Measurements from ENCODE around the gene FGF18. TPM values are rescaled to one million over a fixed set of nuclear protein-coding genes. Genes with fewer than 3 reads are reported as not detected.

Gene FGF18
- total RNA-seq, 4 donors from 2014 or later, result 0.20 TPM; not detected in 3

- peak; percentile 50 to 65 for DNase-seq
- Histone ChIP-seq H3K36me3 (no peaks in the 10 kb centered on the region), H3K4me1 (no peaks in the 10 kb centered on the region), H3K27ac (peak overlapping the region; percentile 45 to 69 (median 54)), H3K27me3 (no peaks in the 10 kb centered on the region), H3K9me3 (no peaks in the 10 kb centered on the region), H3K4me3 (no peak overlapping the region)
- in situ Hi-C loops (cut with MboI; ENCODE audit: low sequenced_read_pairs in 4 of 4), result no loop called here
- ATAC-seq, result peak; percentile 62 to 71
- no peak for TF ChIP-seq CTCF (IDR thresholded peaks at IDR 0.05 in 4 of 5, conservative IDR thresholded peaks at IDR 0.05 in 1 of 5)
- no peak for TF ChIP-seq POLR2A (IDR thresholded peaks at IDR 0.05)
- intact Hi-C loops (cut with DNase I; ENCODE audit: low total_unique reads), result no loop called here
Measured at GRCh38 chr5:171483551-171484135, 64.2 kb downstream of the FGF18 start.

GRCh38 chr5:171484460-171484899 lies 65.0 kb downstream of the FGF18 start:
- ATAC-seq (no peak), DNase-seq (no peak)
- peak; percentile 42 to 72 (median 58) for TF ChIP-seq CTCF (IDR thresholded peaks at IDR 0.05 in 4 of 5, conservative IDR thresholded peaks at IDR 0.05 in 1 of 5)
- TF ChIP-seq POLR2A (IDR thresholded peaks at IDR 0.05), result no peak
- peak overlapping the region in 2 of 4 donors; percentile 41 to 52 for H3K27ac ChIP-seq
- H3K36me3 ChIP-seq, result no peaks in the 10 kb centered on the region
- no peaks in the 10 kb centered on the region for H3K9me3 ChIP-seq
- H3K4me3 ChIP-seq, result no peak overlapping the region
- no peaks in the 10 kb centered on the region for H3K27me3 ChIP-seq
- in situ Hi-C loops (cut with MboI; ENCODE audit: low sequenced_read_pairs in 4 of 4), result no loop called here
- intact Hi-C loops (cut with DNase I; ENCODE audit: low total_unique reads), result no loop called here
- no peaks in the 10 kb centered on the region for H3K4me1 ChIP-seq

- no peak for ATAC-seq
- TF ChIP-seq POLR2A (IDR thresholded peaks at IDR 0.05) (no peak), CTCF (IDR thresholded peaks at IDR 0.05 in 4 of 5, conservative IDR thresholded peaks at IDR 0.05 in 1 of 5) (no peak)
- in situ Hi-C loops (cut with MboI; ENCODE audit: low sequenced_read_pairs in 4 of 4), result no loop called here
- no peak for DNase-seq
- intact Hi-C loops (cut with DNase I; ENCODE audit: low total_unique reads), result no loop called here
- H3K27ac ChIP-seq, result no peak overlapping the region
- H3K36me3 ChIP-seq, result no peaks in the 10 kb centered on the region
- H3K9me3 ChIP-seq, result no peaks in the 10 kb centered on the region
- H3K27me3 ChIP-seq, result no peaks in the 10 kb centered on the region
- no peak overlapping the region for H3K4me3 ChIP-seq
- no peaks in the 10 kb centered on the region for H3K4me1 ChIP-seq
Measured at GRCh38 chr5:171485668-171486067, 66.2 kb downstream of the FGF18 start.

GRCh38 chr5:171486613-171487012 lies 67.2 kb downstream of the FGF18 start:
- Histone ChIP-seq H3K4me1 (no peaks in the 10 kb centered on the region), H3K4me3 (no peak overlapping the region), H3K36me3 (no peaks in the 10 kb centered on the region), H3K27ac (no peak overlapping the region), H3K27me3 (no peaks in the 10 kb centered on the region), H3K9me3 (no peaks in the 10 kb centered on the region)
- DNase-seq, result no peak
- in situ Hi-C loops (cut with MboI; ENCODE audit: low sequenced_read_pairs in 4 of 4), result no loop called here
- TF ChIP-seq POLR2A (IDR thresholded peaks at IDR 0.05), result no peak
- no peak for TF ChIP-seq CTCF (IDR thresholded peaks at IDR 0.05 in 4 of 5, conservative IDR thresholded peaks at IDR 0.05 in 1 of 5)
- intact Hi-C loops (cut with DNase I; ENCODE audit: low total_unique reads), result no loop called here
- ATAC-seq, result no peak

GRCh38 chr5:171488876-171489275 lies 69.4 kb downstream of the FGF18 start:
- TF ChIP-seq POLR2A (IDR thresholded peaks at IDR 0.05) (no peak), CTCF (IDR thresholded peaks at IDR 0.05 in 4 of 5, conservative IDR thresholded peaks at IDR 0.05 in 1 of 5) (no peak)
- no peak overlapping the region for H3K4me3 ChIP-seq
- peaks cover 5% of the 10 kb centered on the region in 2 donors for H3K4me1 ChIP-seq
- no peak for ATAC-seq
- intact Hi-C loops (cut with DNase I; ENCODE audit: low total_unique reads) (no loop called here), in situ Hi-C loops (cut with MboI; ENCODE audit: low sequenced_read_pairs in 4 of 4) (no loop called here)
- H3K9me3 ChIP-seq, result no peaks in the 10 kb centered on the region
- DNase-seq, result no peak
- H3K36me3 ChIP-seq, result no peaks in the 10 kb centered on the region
- H3K27ac ChIP-seq, result no peak overlapping the region
- H3K27me3 ChIP-seq, result no peaks in the 10 kb centered on the region

Measured in gastrocnemius medialis (tissue), 4 donors.